Tibial artery (tissue), 4 donors: ENCODE results near the gene CDH4.

Experiments
- DNase-seq, 2 donors: peaks; one replicate each; pipeline ENCODE4 v3.0.0-alpha.2; 2019
- H3K27ac ChIP-seq, 2 donors: fragments of 200-600 bp; sonication (generic) in 1 of 2; 1 replicate in 1 of 2; 2 replicates in 1 of 2; pipeline ENCODE4 v1.5.1; 2018 to 2019; ENCODE audit warnings: mild to moderate bottlenecking in 1 of 2
- H3K27me3 ChIP-seq, 2 donors: fragments of 200-600 bp; sonication (generic) in 1 of 2; one replicate each; pipeline versions ENCODE4 v1.5.1 to v1.6.0; 2016 to 2019
- H3K36me3 ChIP-seq, 3 donors: fragments of 200-600 bp; sonication (generic) in 2 of 3; one replicate each; pipeline ENCODE4 v1.5.1; 2016 to 2019; ENCODE audit warnings: mild to moderate bottlenecking in 2 of 3
- H3K4me1 ChIP-seq, 4 donors: fragments of 200-600 bp; sonication (generic) in 2 of 4; 1 replicate in 3 of 4; 2 replicates in 1 of 4; pipeline ENCODE4 v1.5.1; 2016 to 2019
- H3K4me3 ChIP-seq, 2 donors: fragments of 200-600 bp; sonication (generic) in 1 of 2; 1 replicate in 1 of 2; 2 replicates in 1 of 2; pipeline ENCODE4 v1.5.1; 2018 to 2019; ENCODE audit warnings: mild to moderate bottlenecking in 2 of 2
- H3K9me3 ChIP-seq, 3 donors: fragments of 200-600 bp; sonication (generic) in 1 of 3; one replicate each; pipeline ENCODE4 v1.5.1; 2016 to 2019
- CTCF ChIP-seq, 2 experiments: fragments of 200-600 bp in 1 of 2; fragments of 450-650 bp in 1 of 2; IDR thresholded peaks; one replicate each; pipeline ENCODE4 v1.5.1; 2017 to 2019; ENCODE audit warnings: antibody characterized with exemption in 2 of 2, mild to moderate bottlenecking in 1 of 2, moderate library complexity in 1 of 2
- intact Hi-C: fragments of 100-400 bp; cut with DNase I; formaldehyde crosslinking; loops from one replicate; pipeline ENCODE4 v1.15.0; 2023; ENCODE audit warnings: low total_unique reads

The CDH4 gene

DNA sequence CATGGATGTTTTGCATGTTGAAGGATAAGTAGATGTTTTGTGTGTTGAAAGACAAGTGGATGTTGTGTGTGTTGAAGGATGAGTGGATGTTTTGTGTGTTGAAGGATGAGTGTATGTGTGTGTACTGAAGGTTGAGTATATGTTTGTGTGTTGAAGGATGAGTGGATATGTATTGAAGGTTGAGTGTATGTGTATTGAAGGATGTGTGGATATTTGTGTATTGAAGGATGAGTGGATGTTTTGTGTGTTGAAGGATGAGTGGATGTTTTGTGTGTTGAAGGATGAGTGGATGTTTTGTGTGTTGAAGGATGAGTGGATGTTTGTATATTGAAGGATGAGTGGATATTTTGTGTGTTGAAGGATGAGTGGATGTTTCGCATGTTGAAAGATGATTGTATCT, 325.0 kb downstream of the CDH4 start:
- Histone ChIP-seq H3K27me3 (peaks cover 0 to 23% of the 10 kb centered on the region in 2 donors), H3K4me3 (no peak overlapping the region), H3K36me3 (no peaks in the 10 kb centered on the region), H3K9me3 (no peaks in the 10 kb centered on the region), H3K27ac (no peak overlapping the region), H3K4me1 (no peaks in the 10 kb centered on the region)
- DNase-seq = no peak
- intact Hi-C loops = no loop called here
- TF ChIP-seq CTCF (IDR thresholded peaks at IDR 0.05) = no peak

DNA sequence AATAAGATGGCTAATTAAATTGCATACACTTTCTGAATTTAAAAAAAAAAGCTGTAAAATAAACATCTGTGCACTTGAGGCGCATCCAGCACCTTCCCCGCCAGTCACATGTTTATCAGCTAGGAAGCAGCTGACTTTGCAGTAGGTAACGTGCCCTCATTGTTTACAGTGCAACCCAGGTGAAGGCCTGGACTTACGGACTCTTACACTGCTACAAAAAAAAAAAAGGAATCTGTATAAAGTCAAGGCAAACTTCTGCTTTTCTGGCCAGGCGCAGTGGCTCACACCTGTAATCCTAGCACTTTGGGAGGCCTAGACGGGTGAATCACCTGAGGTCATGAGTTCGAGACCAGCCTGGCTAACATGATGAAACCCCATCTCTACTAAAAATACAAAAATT, 327.8 kb downstream of the CDH4 start:
- peaks cover 0 to 23% of the 10 kb centered on the region in 2 donors for H3K27me3 ChIP-seq
- intact Hi-C loops = no loop called here

DNA sequence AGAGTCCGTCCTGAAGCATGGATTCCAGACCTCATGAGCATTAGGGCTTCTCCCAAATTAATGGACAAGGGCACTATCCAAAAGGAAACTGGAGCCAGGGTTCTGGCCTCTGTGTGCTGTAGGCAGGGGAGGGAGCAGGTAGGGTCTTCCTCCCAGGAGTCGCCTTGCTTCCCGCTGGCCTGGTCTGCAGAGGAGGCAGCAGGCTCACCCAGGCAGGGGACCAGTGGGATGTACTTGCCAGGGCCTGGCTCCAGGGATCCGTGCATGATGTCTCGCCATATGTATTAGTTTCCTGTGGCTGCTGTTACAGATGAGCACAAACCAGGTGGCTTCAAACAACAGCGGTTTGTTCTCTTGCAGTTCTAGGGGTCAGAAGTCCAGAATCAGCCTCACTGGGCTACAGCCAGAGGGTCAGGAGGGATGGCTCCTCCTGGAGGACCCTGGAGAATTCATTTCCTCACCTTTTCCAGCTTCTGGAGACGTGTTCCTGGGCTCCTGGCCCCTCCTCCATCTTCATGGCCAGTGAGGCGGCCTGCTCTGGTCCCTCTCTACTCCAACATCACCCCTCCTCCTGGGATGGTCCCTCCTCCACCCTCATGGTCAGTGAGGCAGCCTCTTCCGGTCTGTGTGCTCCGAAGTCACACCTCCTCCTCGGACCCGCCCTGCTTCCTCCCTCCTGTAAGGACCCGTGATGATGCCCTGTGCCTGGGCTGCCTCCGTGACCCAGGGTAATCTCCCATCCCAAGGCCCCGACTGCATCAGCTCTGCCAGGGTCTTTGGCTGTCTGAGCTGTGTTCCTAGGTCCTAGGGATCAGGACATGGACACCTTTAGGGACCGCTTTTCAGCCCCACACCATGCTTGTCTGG, 329.1 kb downstream of the CDH4 start:
- no peak overlapping the region for H3K4me3 ChIP-seq
- peaks cover 0 to 23% of the 10 kb centered on the region in 2 donors for H3K27me3 ChIP-seq
- no peak for DNase-seq
- intact Hi-C loops = no loop called here
- no peaks in the 10 kb centered on the region for H3K36me3 ChIP-seq
- H3K4me1 ChIP-seq = no peaks in the 10 kb centered on the region
- no peaks in the 10 kb centered on the region for H3K9me3 ChIP-seq
- H3K27ac ChIP-seq = no peak overlapping the region
- no peak for TF ChIP-seq CTCF (IDR thresholded peaks at IDR 0.05)

More for the DNA sequence above, 327.8 kb downstream of the CDH4 start:
- no peak for DNase-seq
- H3K9me3 ChIP-seq = no peaks in the 10 kb centered on the region
- no peaks in the 10 kb centered on the region for H3K36me3 ChIP-seq
- H3K27ac ChIP-seq = no peak overlapping the region
- no peaks in the 10 kb centered on the region for H3K4me1 ChIP-seq
- no peak overlapping the region for H3K4me3 ChIP-seq
- TF ChIP-seq CTCF (IDR thresholded peaks at IDR 0.05) = no peak

DNA sequence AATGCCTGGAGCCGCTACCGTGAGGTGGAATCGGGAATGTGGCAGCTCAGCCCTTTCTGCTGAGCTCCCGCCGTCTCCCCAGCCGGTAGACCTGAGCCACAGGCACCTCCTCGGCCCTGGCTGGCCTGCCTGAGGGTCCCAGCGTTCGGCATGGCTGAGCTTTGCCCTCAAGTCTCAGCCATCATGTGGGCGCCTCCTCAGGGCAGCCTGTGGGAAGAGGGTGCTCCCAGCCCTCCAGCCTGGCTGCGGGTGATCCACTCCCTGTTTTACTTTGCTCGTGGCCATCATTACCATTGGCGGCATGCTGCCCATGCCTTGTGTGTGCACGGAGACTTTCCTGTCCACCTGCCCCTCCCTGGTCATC, 329.7 kb downstream of the CDH4 start:
- Histone ChIP-seq H3K4me3 (no peak overlapping the region), H3K9me3 (no peaks in the 10 kb centered on the region), H3K36me3 (no peaks in the 10 kb centered on the region), H3K4me1 (no peaks in the 10 kb centered on the region), H3K27ac (no peak overlapping the region), H3K27me3 (peaks cover 0 to 23% of the 10 kb centered on the region in 2 donors)
- TF ChIP-seq CTCF (IDR thresholded peaks at IDR 0.05) = no peak
- no peak for DNase-seq
- intact Hi-C loops = no loop called here

GRCh38 chr20:61582196-61582923, 330.3 kb downstream of the CDH4 start:
- Histone ChIP-seq H3K4me3 (no peak overlapping the region), H3K36me3 (no peaks in the 10 kb centered on the region), H3K27ac (no peak overlapping the region), H3K27me3 (peaks cover 0 to 26% of the 10 kb centered on the region in 2 donors), H3K9me3 (no peaks in the 10 kb centered on the region), H3K4me1 (no peaks in the 10 kb centered on the region)
- DNase-seq = no peak
- no peak for TF ChIP-seq CTCF (IDR thresholded peaks at IDR 0.05)
- intact Hi-C loops = no loop called here
